Activated T-helper 1 cell treated with anti-CD3 and anti-CD28 coated beads, Interleukin-12 subunit alpha, Interleukin-12 subunit beta, Interleukin-2, Interleukin-4 antibody, amounts not matched to agents 30 ng/mL and 10 ng/mL and 1 ng/mL, durations not matched to agents 14 hours and 24 hours and 36 hours (primary cell): ENCODE results near the gene SGF29. TPM values are rescaled to one million over a fixed set of nuclear protein-coding genes. Genes with fewer than 3 reads are reported as not detected.
"Not testable (repeated sequence)": the region's sequence is repeated elsewhere in the genome, so short reads cannot be mapped to it uniquely, and the experiment has no call there.

Source experiments
- DNase-seq: peaks from one replicate; pipeline ENCODE4 v3.0.0; 2021; ENCODE audit warnings: low spot score
- H3K27ac Mint-ChIP-seq: one replicate; pipeline ENCODE4 v1.8.0; 2021; ENCODE audit warnings: mild to moderate bottlenecking, mixed read lengths
- H3K27me3 Mint-ChIP-seq: one replicate; pipeline ENCODE4 v1.8.0; 2022; ENCODE audit warnings: mild to moderate bottlenecking, moderate library complexity, mixed read lengths; ENCODE audit not compliant: insufficient read depth
- H3K36me3 Mint-ChIP-seq: one replicate; pipeline ENCODE4 v1.8.0; 2021; ENCODE audit warnings: low read depth, mixed read lengths
- H3K4me1 Mint-ChIP-seq: one replicate; pipeline ENCODE4 v1.8.0; 2021; ENCODE audit warnings: low read depth, mixed read lengths
- H3K4me3 Mint-ChIP-seq: one replicate; pipeline ENCODE4 v1.8.0; 2021; ENCODE audit warnings: mild to moderate bottlenecking, moderate library complexity, mixed read lengths
- H3K9me3 Mint-ChIP-seq: one replicate; pipeline ENCODE4 v1.8.0; 2021; ENCODE audit warnings: mixed read lengths
- intact Hi-C: fragments of 100-400 bp; cut with micrococcal nuclease; formaldehyde crosslinking; loops from one replicate; pipeline ENCODE4 v1.15.1; 2024
- total RNA-seq: library from RNA; stranded (reverse); gene quantifications from 2 replicates; pipeline ENCODE4 v1.2.3, GENCODE V29; 2022

SGF29 gene
- total RNA-seq, 1 donor from 2014 or later: 38.6 TPM

DNA sequence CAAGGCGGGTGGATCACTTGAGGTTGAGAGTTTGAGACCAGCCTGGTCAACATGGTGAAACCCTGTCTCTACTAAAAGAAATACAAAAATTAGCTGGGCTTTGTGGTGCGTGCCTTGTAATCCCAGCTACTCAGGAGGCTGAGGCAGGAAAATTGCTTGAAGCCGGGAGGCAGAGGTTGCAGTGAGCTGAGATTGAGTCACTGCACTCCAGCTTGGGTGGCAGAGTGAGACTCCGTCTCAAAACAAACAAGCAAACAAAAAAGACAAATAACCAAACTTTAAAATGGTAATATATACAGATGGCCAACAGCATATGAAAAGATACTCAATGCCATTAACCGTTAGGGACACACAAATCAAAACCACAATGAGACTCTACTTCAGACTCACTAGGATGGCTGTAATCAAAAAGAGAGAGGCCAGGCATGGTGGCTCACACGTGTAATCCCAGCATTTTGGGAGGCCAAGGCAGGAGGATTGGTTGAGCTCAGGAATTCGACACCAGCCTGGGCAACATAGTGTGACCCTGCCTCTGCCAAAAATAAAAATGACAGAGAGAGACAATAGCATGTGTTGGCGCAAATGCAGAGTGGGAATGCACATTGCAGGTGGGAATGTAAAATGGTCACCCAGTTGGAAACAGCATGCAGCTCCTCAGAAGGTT is 21.9 kb downstream of the SGF29 start:
- Mint-ChIP-seq H3K4me3 (no peak overlapping the region), H3K9me3 (no peaks in the 10 kb centered on the region), H3K27ac (no peak overlapping the region), H3K4me1 (no peaks in the 10 kb centered on the region), H3K36me3 (no peaks in the 10 kb centered on the region), H3K27me3 (no peaks in the 10 kb centered on the region)
- intact Hi-C loops: no loop called here
- DNase-seq: no peak

DNA sequence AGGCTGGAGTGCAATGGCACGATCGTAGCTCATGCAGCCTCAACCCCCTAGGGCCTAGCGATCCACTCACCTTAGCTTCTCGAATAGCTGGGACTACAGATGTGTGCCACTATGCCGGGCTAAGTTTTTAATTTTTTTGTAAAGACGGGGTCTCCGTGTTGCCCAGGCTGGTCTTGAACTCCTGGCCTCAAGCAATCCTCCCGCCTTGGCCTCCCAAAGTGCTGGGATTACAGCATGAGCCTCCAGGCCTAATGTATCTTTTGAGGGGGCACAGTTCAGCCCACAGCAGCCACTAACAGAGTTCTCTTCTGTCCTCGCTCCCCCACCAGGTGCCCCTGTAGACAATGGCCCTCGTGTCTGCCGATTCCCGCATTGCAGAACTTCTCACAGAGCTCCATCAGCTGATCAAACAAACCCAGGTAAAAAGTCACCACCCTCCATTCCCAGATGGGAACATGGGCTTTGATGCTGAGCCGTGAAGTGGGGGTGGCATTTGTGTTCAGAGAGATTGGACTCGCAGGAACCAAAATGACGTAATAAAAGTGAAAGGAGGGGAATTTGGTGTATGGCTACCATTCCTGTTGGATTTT is 27.1 kb downstream of the SGF29 start:
- Mint-ChIP-seq H3K36me3 (peaks cover 14% of the 10 kb centered on the region), H3K4me1 (no peaks in the 10 kb centered on the region), H3K27me3 (no peaks in the 10 kb centered on the region), H3K27ac (no peak overlapping the region), H3K4me3 (no peak overlapping the region), H3K9me3 (no peaks in the 10 kb centered on the region)
- intact Hi-C loops: no loop called here
- DNase-seq: no peak

- peaks cover 17% of the 10 kb centered on the region for H3K36me3 Mint-ChIP-seq
- H3K4me1 Mint-ChIP-seq: no peaks in the 10 kb centered on the region
- H3K9me3 Mint-ChIP-seq: no peaks in the 10 kb centered on the region
- H3K27ac Mint-ChIP-seq: no peak overlapping the region
- intact Hi-C loops: no loop called here
- no peaks in the 10 kb centered on the region for H3K27me3 Mint-ChIP-seq
- H3K4me3 Mint-ChIP-seq: no peak overlapping the region
- no peak for DNase-seq
These were observed 32.0 kb downstream of the SGF29 start for GRCh38 chr16:28585674-28586073.

- Mint-ChIP-seq H3K9me3 (no peaks in the 10 kb centered on the region), H3K4me1 (no peaks in the 10 kb centered on the region), H3K36me3 (peaks cover 19% of the 10 kb centered on the region), H3K27me3 (no peaks in the 10 kb centered on the region), H3K4me3 (no peak overlapping the region), H3K27ac (no peak overlapping the region)
- no peak for DNase-seq
- intact Hi-C loops: no loop called here
These were observed 32.7 kb downstream of the SGF29 start for GRCh38 chr16:28586466-28586865.

DNA sequence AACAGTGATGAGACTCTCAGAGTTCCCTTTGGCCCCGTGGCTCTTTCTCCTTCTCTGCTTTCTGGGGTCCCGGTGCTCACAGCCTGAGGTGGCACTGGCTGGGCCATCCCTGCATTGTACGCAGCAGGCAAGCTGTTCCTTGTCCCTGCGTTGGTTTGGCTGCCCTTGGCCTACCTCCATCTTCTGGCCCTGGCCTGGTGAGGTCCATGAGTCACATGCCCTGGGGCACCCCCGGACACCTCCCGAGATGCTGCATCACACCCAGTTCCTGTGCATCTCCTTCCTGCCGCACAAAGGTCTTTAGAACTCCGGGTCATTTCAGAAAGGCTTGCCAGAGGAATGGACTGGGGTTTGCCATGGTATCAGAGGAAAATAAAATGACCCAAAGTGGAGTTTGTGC is 33.7 kb downstream of the SGF29 start:
- no peaks in the 10 kb centered on the region for H3K4me1 Mint-ChIP-seq
- H3K27me3 Mint-ChIP-seq: no peaks in the 10 kb centered on the region
- no peaks in the 10 kb centered on the region for H3K9me3 Mint-ChIP-seq
- H3K36me3 Mint-ChIP-seq: peaks cover 13% of the 10 kb centered on the region
- intact Hi-C loops: no loop called here
- H3K4me3 Mint-ChIP-seq: no peak overlapping the region
- DNase-seq: no peak
- H3K27ac Mint-ChIP-seq: no peak overlapping the region

- intact Hi-C loops: no loop called here
- Mint-ChIP-seq H3K9me3 (no peaks in the 10 kb centered on the region), H3K27me3 (no peaks in the 10 kb centered on the region), H3K36me3 (peaks cover 9% of the 10 kb centered on the region), H3K4me3 (no peak overlapping the region), H3K27ac (no peak overlapping the region), H3K4me1 (no peaks in the 10 kb centered on the region)
- no peak for DNase-seq
These were observed 35.3 kb downstream of the SGF29 start for GRCh38 chr16:28589069-28589468.

DNA sequence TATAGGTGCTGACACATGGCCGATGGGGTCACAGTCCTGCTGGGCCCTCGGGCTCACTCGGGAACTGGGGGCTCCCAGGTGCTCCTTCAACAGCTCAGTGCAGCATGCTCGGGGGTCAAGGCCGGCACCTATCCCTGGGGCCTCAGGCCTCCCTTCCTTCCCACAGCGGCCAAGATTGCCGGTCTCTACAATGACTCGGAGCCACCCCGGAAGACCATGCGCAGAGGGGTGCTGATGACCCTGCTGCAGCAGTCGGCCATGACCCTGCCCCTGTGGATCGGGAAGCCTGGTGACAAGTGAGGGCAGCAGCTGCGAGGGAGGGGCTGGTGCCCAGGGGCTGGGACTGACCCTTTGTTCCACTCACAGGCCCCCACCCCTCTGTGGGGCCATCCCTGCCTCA is 36.2 kb downstream of the SGF29 start:
- Mint-ChIP-seq H3K9me3 (no peaks in the 10 kb centered on the region), H3K4me1 (no peaks in the 10 kb centered on the region), H3K27ac (no peak overlapping the region), H3K36me3 (peaks cover 7% of the 10 kb centered on the region), H3K4me3 (no peak overlapping the region), H3K27me3 (no peaks in the 10 kb centered on the region)
- DNase-seq: no peak
- intact Hi-C loops: no loop called here

DNA sequence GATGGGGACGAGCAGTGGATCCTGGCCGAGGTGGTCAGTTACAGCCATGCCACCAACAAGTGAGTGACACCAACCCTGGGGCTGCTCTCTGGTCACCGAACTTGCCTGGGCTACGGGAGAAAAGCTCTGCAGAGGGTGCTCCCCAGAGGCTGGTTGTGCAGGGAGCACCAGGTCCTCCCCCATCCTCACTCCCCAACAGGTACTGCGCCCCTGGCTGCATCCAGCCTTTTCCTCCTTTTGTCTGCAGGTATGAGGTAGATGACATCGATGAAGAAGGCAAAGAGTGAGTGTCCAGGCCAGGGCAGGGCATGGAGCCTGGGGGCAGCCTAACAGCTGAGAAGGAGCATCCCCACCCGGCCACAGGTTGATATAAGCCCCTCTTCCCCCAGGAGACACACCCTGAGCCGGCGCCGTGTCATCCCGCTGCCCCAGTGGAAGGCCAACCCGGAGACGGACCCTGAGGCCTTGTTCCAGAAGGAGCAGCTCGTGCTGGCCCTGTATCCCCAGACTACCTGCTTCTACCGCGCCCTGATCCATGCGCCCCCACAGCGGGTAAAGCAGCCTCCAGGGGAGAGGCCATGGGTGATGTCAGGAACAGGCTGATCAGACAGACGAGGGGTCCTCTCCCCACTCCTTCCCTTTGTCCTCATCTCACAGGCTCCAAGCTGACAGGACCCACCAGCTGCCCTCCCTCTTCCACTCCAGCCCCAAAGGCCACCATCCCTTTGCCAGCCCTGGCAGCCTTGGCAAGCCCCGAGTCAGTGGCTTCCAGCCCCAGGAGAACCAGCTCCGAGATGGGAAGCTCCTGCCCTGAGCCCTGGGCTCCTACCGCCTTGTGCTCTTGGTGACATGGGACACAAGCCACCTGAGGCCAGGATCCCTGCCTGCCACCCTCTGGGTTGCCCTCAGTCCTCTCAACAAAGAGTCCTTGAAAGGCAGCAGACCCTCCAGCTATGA is 36.9 kb downstream of the SGF29 start:
- H3K27me3 Mint-ChIP-seq: no peaks in the 10 kb centered on the region
- DNase-seq: no peak
- H3K4me3 Mint-ChIP-seq: no peak overlapping the region
- no peaks in the 10 kb centered on the region for H3K4me1 Mint-ChIP-seq
- peaks cover 6% of the 10 kb centered on the region for H3K36me3 Mint-ChIP-seq
- intact Hi-C loops: no loop called here
- no peaks in the 10 kb centered on the region for H3K9me3 Mint-ChIP-seq
- H3K27ac Mint-ChIP-seq: no peak overlapping the region

DNA sequence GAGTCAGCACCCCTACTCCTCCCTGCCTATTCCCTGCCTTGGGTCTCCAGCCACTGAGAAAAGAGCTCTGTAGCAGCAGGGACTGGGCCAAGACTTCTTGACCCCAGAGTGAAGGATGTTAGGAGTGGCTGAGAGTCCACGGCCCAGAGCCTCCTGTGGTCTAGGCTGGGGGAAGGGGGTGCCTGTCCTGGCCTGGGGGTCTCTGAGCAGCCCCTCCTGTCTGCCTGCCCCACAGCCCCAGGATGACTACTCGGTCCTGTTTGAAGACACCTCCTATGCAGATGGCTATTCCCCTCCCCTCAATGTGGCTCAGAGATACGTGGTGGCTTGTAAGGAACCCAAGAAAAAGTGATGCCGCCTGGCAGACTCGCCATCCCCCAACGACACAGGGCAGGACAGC is 37.6 kb downstream of the SGF29 start:
- H3K4me1 Mint-ChIP-seq: no peaks in the 10 kb centered on the region
- intact Hi-C loops: no loop called here
- DNase-seq: no peak
- no peaks in the 10 kb centered on the region for H3K9me3 Mint-ChIP-seq
- no peak overlapping the region for H3K4me3 Mint-ChIP-seq
- H3K36me3 Mint-ChIP-seq: peaks cover 4% of the 10 kb centered on the region
- H3K27ac Mint-ChIP-seq: no peak overlapping the region
- H3K27me3 Mint-ChIP-seq: no peaks in the 10 kb centered on the region

DNA sequence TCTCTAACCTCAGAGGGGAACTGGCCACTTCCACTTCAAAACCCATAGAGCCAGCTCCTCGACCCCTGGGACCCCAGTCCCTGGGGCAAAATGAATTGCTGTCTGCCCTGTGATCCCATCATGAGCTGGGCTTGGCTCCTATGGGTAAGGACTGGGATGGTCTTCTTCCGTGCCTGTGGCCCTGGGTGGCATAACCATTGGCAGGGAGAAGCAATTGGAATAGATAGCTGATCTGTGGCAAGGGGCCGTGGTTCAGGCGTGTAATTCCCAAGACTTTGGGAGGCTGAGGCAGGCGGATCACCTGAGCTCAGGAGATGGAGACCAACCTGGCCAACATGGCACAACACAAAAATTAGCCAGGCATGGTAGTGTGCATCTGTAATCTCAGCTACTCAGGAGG is 38.8 kb downstream of the SGF29 start:
- Mint-ChIP-seq H3K4me1 (no peaks in the 10 kb centered on the region), H3K27ac (no peak overlapping the region), H3K4me3 (no peak overlapping the region), H3K36me3 (peaks cover 4% of the 10 kb centered on the region), H3K27me3 (no peaks in the 10 kb centered on the region), H3K9me3 (no peaks in the 10 kb centered on the region)
- intact Hi-C loops: no loop called here
- no peak for DNase-seq

DNA sequence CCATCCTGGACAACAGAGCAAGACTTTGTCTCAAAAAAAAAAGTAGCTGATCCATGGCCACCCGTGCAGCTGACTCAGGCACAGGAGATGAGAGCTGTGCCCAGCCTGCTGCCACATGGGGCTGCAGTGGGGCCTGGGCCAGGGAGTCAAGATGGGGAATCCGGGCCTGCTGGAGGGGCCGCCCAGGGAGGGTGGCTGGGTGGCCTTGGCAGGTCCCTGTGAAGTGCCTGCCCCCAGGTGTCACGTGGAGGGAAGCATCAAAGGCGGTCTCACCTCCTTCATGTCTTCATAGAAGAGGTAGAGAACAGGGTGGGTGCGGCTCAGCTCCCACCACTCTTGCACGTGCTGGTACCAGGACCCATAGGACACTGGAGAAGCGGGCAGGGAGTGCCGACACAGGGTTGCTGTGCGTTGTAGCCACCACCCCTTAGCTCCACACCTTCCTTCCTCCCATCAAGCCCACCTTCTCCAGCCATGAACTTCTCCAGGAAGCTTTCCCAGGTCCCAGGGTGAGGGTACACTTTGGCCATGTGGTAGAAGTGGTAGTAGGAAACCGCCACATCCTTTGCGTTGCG is 39.3 kb downstream of the SGF29 start:
- intact Hi-C loops: no loop called here
- no peaks in the 10 kb centered on the region for H3K9me3 Mint-ChIP-seq
- H3K27ac Mint-ChIP-seq: no peak overlapping the region
- DNase-seq: no peak
- no peak overlapping the region for H3K4me3 Mint-ChIP-seq
- H3K4me1 Mint-ChIP-seq: no peaks in the 10 kb centered on the region
- no peaks in the 10 kb centered on the region for H3K27me3 Mint-ChIP-seq
- peaks cover 4% of the 10 kb centered on the region for H3K36me3 Mint-ChIP-seq

- H3K4me3 Mint-ChIP-seq, H3K27me3 Mint-ChIP-seq, DNase-seq, H3K9me3 Mint-ChIP-seq, intact Hi-C loops, H3K27ac Mint-ChIP-seq, H3K4me1 Mint-ChIP-seq, H3K36me3 Mint-ChIP-seq: not testable (repeated sequence)
These were observed 41.7 kb downstream of the SGF29 start for GRCh38 chr16:28595451-28595850.

GRCh38 chr16:28596115-28596630 is 42.5 kb downstream of the SGF29 start:
- DNase-seq: no peak
- Mint-ChIP-seq H3K27me3 (no peaks in the 10 kb centered on the region), H3K9me3 (no peaks in the 10 kb centered on the region), H3K4me1 (no peaks in the 10 kb centered on the region), H3K4me3 (no peak overlapping the region), H3K27ac (no peak overlapping the region), H3K36me3 (no peaks in the 10 kb centered on the region)
- intact Hi-C loops: no loop called here
